ENCODE measurements around the gene EPN1. TPM values are rescaled to one million over a fixed set of nuclear protein-coding genes. Genes with fewer than 3 reads are reported as not detected.

Gene EPN1
- total and polyA plus RNA-seq, 2 of the 8 experiments (the other 6 are each of a cell fraction or from before 2014, with no cell fraction given) = 49.6 to 200 TPM

DNA sequence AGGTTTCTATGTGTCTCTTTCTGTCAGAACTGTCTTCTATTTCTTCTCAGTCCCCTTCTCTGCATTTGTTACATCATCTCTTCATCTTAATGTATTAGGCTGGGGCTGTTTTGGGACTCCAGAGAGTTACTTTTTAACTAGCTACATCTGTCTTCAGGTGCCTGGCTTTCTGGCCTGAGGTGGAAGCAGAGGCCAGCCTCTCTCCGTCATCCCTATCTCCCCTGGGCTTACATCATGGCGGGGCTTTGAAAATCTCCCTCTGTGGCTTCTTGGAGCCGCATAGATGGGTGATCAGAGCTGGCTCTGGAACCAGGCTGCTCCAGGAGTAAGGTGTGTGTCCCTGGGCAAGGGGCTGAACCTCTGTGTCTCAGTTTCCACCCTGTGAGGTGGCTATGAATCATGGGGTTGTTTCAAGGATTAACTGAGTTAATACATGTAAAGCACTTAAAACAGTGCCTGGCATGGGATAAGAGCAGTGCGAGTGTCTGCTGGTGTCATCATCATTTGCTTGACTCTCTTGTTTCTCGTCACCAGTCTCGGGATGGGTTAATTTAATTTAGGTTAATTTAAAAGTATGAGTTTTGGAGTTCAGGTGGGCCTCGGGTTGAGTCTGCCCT lies 2.0 kb downstream of the EPN1 start (continued):
- TF ChIP-seq, protein P1, sequence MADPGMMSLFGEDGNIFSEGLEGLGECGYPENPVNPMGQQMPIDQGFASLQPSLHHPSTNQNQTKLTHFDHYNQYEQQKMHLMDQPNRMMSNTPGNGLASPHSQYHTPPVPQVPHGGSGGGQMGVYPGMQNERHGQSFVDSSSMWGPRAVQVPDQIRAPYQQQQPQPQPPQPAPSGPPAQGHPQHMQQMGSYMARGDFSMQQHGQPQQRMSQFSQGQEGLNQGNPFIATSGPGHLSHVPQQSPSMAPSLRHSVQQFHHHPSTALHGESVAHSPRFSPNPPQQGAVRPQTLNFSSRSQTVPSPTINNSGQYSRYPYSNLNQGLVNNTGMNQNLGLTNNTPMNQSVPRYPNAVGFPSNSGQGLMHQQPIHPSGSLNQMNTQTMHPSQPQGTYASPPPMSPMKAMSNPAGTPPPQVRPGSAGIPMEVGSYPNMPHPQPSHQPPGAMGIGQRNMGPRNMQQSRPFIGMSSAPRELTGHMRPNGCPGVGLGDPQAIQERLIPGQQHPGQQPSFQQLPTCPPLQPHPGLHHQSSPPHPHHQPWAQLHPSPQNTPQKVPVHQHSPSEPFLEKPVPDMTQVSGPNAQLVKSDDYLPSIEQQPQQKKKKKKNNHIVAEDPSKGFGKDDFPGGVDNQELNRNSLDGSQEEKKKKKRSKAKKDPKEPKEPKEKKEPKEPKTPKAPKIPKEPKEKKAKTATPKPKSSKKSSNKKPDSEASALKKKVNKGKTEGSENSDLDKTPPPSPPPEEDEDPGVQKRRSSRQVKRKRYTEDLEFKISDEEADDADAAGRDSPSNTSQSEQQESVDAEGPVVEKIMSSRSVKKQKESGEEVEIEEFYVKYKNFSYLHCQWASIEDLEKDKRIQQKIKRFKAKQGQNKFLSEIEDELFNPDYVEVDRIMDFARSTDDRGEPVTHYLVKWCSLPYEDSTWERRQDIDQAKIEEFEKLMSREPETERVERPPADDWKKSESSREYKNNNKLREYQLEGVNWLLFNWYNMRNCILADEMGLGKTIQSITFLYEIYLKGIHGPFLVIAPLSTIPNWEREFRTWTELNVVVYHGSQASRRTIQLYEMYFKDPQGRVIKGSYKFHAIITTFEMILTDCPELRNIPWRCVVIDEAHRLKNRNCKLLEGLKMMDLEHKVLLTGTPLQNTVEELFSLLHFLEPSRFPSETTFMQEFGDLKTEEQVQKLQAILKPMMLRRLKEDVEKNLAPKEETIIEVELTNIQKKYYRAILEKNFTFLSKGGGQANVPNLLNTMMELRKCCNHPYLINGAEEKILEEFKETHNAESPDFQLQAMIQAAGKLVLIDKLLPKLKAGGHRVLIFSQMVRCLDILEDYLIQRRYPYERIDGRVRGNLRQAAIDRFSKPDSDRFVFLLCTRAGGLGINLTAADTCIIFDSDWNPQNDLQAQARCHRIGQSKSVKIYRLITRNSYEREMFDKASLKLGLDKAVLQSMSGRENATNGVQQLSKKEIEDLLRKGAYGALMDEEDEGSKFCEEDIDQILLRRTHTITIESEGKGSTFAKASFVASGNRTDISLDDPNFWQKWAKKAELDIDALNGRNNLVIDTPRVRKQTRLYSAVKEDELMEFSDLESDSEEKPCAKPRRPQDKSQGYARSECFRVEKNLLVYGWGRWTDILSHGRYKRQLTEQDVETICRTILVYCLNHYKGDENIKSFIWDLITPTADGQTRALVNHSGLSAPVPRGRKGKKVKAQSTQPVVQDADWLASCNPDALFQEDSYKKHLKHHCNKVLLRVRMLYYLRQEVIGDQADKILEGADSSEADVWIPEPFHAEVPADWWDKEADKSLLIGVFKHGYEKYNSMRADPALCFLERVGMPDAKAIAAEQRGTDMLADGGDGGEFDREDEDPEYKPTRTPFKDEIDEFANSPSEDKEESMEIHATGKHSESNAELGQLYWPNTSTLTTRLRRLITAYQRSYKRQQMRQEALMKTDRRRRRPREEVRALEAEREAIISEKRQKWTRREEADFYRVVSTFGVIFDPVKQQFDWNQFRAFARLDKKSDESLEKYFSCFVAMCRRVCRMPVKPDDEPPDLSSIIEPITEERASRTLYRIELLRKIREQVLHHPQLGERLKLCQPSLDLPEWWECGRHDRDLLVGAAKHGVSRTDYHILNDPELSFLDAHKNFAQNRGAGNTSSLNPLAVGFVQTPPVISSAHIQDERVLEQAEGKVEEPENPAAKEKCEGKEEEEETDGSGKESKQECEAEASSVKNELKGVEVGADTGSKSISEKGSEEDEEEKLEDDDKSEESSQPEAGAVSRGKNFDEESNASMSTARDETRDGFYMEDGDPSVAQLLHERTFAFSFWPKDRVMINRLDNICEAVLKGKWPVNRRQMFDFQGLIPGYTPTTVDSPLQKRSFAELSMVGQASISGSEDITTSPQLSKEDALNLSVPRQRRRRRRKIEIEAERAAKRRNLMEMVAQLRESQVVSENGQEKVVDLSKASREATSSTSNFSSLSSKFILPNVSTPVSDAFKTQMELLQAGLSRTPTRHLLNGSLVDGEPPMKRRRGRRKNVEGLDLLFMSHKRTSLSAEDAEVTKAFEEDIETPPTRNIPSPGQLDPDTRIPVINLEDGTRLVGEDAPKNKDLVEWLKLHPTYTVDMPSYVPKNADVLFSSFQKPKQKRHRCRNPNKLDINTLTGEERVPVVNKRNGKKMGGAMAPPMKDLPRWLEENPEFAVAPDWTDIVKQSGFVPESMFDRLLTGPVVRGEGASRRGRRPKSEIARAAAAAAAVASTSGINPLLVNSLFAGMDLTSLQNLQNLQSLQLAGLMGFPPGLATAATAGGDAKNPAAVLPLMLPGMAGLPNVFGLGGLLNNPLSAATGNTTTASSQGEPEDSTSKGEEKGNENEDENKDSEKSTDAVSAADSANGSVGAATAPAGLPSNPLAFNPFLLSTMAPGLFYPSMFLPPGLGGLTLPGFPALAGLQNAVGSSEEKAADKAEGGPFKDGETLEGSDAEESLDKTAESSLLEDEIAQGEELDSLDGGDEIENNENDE (IDR thresholded peaks at IDR 0.05; ENCODE audit: insufficient replicate concordance, low read length) = no peak

Measured in H1 (cell line).